Measurements from ENCODE around the gene PRUNE2.

DNA sequence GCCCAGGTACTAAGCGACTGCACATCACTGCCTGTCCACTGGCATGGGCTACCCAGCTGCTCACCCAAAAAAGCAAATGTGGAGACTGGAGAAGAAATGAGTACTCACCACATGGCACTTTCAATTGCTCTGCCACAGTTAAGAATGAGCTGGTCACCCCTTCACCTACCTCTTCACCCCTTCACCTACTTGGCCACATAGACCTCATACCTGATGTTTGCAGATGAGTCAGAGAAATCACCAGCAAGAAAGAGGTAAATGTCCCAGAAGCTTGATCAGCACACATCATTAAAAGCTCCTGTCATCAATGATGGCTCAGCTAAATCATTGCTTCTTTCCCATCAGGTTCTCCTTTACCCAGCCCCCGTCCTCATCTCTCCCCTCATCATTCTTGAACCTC is 7.6 kb upstream of the PRUNE2 start:
- TF ChIP-seq POLR2AphosphoS5 (IDR thresholded peaks at IDR 0.05; ENCODE audit: borderline replicate concordance, low read depth, low read length) = no peak
- TF ChIP-seq FOXP2 (optimal IDR thresholded peaks at IDR 0.05; ENCODE audit: control extremely low read depth, extremely low read length, insufficient read depth) = no peak
- TF ChIP-seq EZH2 (IDR thresholded peaks at IDR 0.05) = no peak
